Measurements from ENCODE around the gene FTO. TPM values are rescaled to one million over a fixed set of nuclear protein-coding genes. Genes with fewer than 3 reads are reported as not detected.
A peak's percentile ranks its signal among the peaks of the same experiment; 100 is the strongest.

FTO gene
- total and polyA plus RNA-seq, 2 donors from 2014 or later: 22.3 to 116 TPM

DNA sequence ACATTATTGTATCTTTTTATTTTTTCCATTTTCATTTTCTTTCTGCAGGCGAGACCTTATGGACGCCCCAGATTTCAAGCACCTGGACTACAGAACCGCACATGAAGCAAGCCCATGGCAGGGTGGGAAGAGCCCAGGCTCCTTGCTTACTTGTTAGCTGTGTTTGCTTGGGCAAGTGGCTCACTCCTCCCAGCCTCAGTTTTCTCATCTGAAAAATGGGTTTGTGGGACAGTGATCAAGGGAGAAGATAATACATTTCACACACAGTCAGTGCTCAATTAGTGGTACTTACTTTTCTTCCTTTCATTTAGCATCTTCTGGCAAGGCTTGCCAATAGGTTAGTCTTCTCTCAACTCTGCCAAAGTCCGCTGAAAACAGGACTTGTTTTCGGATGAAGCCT lies 465.2 kb downstream of the FTO start:
- H3K27me3 ChIP-seq (ENCODE audit: control insufficient read depth, insufficient read depth, low read length): no peaks in the 10 kb centered on the region
- intact Hi-C loops (cut with DNase I): no loop called here
- no peaks in the 10 kb centered on the region for H3K4me1 ChIP-seq (ENCODE audit: control insufficient read depth in 2 of 3, insufficient read depth in 2 of 3, low read depth in 1 of 3, low read length in 3 of 3)
- no peak overlapping the region for H3K9ac ChIP-seq (ENCODE audit: low read length in 3 of 3)
- no peak for DNase-seq
- TF ChIP-seq, protein P1, sequence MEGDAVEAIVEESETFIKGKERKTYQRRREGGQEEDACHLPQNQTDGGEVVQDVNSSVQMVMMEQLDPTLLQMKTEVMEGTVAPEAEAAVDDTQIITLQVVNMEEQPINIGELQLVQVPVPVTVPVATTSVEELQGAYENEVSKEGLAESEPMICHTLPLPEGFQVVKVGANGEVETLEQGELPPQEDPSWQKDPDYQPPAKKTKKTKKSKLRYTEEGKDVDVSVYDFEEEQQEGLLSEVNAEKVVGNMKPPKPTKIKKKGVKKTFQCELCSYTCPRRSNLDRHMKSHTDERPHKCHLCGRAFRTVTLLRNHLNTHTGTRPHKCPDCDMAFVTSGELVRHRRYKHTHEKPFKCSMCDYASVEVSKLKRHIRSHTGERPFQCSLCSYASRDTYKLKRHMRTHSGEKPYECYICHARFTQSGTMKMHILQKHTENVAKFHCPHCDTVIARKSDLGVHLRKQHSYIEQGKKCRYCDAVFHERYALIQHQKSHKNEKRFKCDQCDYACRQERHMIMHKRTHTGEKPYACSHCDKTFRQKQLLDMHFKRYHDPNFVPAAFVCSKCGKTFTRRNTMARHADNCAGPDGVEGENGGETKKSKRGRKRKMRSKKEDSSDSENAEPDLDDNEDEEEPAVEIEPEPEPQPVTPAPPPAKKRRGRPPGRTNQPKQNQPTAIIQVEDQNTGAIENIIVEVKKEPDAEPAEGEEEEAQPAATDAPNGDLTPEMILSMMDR (IDR thresholded peaks at IDR 0.05; ENCODE audit: borderline replicate concordance, extremely low read depth, insufficient read depth): no peak
- H3K27ac ChIP-seq (ENCODE audit: low read depth in 2 of 2, low read length in 2 of 2): no peak overlapping the region
- H3K9me3 ChIP-seq (ENCODE audit: control insufficient read depth in 2 of 3, insufficient read depth in 1 of 3, low read length in 3 of 3): no peaks in the 10 kb centered on the region
- H3K36me3 ChIP-seq (ENCODE audit: control insufficient read depth in 2 of 3, insufficient read depth in 3 of 3, low read length in 3 of 3): no peaks in the 10 kb centered on the region
- FAIRE-seq: no peak
- no peak overlapping the region for H3K4me3 ChIP-seq (ENCODE audit: low read length in 3 of 3)

DNA sequence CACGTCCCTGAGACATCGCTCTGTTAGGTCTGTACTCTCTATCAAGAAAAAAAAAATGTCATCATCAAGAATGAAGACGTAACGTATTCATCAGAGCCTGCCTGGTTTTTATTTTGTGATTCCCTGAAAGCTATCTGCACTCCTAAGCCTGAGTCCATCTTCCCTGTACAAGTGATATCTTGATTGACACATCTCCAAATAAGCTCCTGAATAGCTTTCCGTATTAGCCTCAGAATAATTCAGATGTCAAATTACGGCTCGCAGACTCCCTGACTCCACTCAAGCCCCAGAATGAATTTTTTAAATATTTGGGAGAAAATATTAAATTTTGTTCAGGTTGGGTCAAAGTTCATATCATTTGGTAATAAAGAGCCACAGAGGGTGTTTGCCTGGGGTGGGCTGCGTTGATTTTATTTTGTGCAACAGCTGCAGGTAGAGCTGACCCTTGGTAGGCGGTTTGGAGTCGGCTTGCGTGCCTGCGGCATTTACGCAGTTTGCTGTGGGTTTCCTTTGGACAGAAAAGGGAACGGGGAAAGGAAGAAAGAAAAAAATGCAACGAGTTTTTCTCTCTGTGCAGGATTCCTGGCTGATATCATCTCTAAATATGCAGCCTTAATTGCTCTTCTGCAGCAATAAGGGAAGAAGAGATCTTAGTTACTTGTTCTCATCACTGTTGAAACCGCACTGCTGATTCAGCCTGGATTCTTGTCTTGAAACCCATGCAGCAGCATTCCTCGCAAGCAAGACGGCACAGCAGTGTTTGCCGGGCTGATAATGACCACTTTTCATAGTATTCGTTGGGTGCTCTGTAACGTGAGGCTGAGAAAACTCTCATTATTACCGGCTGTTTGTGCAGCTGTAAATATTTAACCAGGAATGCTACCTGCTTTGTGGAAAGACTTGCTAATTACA lies 467.9 kb downstream of the FTO start:
- intact Hi-C loops (cut with DNase I): no loop called here
- FAIRE-seq (no peak), DNase-seq (peak in 3 of 5 donors; percentile 39 to 59 (median 59))
- H3K27ac ChIP-seq (ENCODE audit: low read depth in 2 of 2, low read length in 2 of 2): no peak overlapping the region
- TF ChIP-seq, protein P1 (IDR thresholded peaks at IDR 0.05; ENCODE audit: borderline replicate concordance, extremely low read depth, insufficient read depth): no peak
- H3K27me3 ChIP-seq (ENCODE audit: control insufficient read depth, insufficient read depth, low read length): no peaks in the 10 kb centered on the region
- no peak overlapping the region for H3K9ac ChIP-seq (ENCODE audit: low read length in 3 of 3)
- H3K36me3 ChIP-seq (ENCODE audit: control insufficient read depth in 2 of 3, insufficient read depth in 3 of 3, low read length in 3 of 3): no peaks in the 10 kb centered on the region
- H3K4me3 ChIP-seq (ENCODE audit: low read length in 3 of 3): no peak overlapping the region
- H3K9me3 ChIP-seq (ENCODE audit: control insufficient read depth in 2 of 3, insufficient read depth in 1 of 3, low read length in 3 of 3): no peaks in the 10 kb centered on the region
- H3K4me1 ChIP-seq (ENCODE audit: control insufficient read depth in 2 of 3, insufficient read depth in 2 of 3, low read depth in 1 of 3, low read length in 3 of 3): no peaks in the 10 kb centered on the region

DNA sequence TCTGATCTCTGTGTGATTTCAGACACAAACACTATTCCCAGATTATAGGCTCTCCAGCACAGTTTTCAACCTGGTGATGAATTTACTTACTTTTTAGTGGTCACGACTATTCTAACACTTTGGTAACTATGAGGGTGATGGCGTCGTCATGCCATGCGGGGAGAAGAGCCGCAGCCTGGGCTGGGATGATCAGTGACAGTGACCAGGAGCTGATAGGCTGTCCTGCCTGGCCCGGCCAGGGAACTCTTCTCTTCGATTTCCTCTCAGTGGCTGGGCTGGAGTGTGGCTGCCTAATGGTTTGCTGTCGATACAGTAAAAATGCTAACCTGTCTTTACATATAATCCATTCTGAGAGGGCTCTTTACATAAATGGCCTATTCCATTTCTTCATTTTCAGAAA lies 469.5 kb downstream of the FTO start:
- Histone ChIP-seq H3K27ac (ENCODE audit: low read depth in 2 of 2, low read length in 2 of 2) (no peak overlapping the region), H3K9me3 (ENCODE audit: control insufficient read depth in 2 of 3, insufficient read depth in 1 of 3, low read length in 3 of 3) (no peaks in the 10 kb centered on the region), H3K4me3 (ENCODE audit: low read length in 3 of 3) (no peak overlapping the region), H3K9ac (ENCODE audit: low read length in 3 of 3) (no peak overlapping the region), H3K27me3 (ENCODE audit: control insufficient read depth, insufficient read depth, low read length) (no peaks in the 10 kb centered on the region), H3K36me3 (ENCODE audit: control insufficient read depth in 2 of 3, insufficient read depth in 3 of 3, low read length in 3 of 3) (no peaks in the 10 kb centered on the region), H3K4me1 (ENCODE audit: control insufficient read depth in 2 of 3, insufficient read depth in 2 of 3, low read depth in 1 of 3, low read length in 3 of 3) (no peaks in the 10 kb centered on the region)
- TF ChIP-seq, protein P1 (IDR thresholded peaks at IDR 0.05; ENCODE audit: borderline replicate concordance, extremely low read depth, insufficient read depth): no peak
- DNase-seq (no peak), FAIRE-seq (no peak)
- intact Hi-C loops (cut with DNase I): no loop called here

Measured in kidney (tissue), 14 donors.